GM12874 (cell line): ENCODE results near the gene CLIC3.

Source experiments
- CTCF ChIP-seq: IDR thresholded peaks from 2 replicates; pipeline ENCODE4 v1.5.1; 2011; ENCODE audit warnings: low read depth, mild to moderate bottlenecking, control low read depth, low read length, moderate library complexity; ENCODE audit not compliant: insufficient read depth

Gene CLIC3

GRCh38 chr9:136978865-136979544 is 17.4 kb downstream of the CLIC3 start:
- TF ChIP-seq CTCF, result no peak

- no peak for TF ChIP-seq CTCF
These were observed 18.1 kb downstream of the CLIC3 start for GRCh38 chr9:136978073-136978864.

DNA sequence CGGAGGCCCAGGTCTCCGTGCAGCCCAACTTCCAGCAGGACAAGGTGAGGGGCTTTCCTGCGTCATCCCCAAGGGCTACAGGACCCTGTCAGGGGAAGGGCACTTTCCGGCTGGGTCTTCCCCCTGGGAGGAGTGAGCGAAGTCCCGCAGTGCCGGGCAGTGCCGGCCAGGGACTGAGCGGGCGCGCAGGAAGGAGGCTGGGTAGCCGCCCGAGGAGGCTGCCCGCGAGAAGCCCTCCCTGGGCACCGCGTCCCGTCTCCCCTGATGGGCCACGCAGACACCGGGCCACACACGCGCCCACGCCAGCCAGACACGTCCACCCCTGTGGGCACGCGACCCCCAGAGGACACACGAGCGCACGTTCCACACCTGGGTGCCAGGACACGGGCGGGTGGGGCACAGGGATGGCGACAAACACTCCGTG is 18.7 kb downstream of the CLIC3 start:
- TF ChIP-seq CTCF, result no peak

DNA sequence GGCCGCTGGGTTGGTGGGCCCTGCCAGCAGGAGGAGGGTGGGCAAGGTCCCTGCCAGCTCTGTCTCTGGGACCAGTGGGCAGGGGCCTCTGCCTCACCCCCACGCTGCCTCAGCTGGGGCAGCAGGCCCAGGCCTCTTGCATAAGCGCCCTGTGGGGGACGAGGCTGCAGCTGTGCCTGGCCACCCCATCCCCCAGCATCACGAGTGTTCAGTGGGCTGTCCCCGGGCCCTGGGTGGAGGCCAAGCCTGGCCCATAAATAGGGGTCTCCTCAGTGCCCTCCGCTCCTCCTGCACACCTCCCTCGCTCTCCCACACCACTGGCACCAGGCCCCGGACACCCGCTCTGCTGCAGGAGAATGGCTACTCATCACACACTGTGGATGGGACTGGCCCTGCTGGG is 19.1 kb downstream of the CLIC3 start, which contains the start of gene PTGDS:
Gene PTGDS (plus strand): TSS at position 282 of the 400 bp plus-strand sequence. CDS start 75 bp downstream, at position 357.
- no peak for TF ChIP-seq CTCF

DNA sequence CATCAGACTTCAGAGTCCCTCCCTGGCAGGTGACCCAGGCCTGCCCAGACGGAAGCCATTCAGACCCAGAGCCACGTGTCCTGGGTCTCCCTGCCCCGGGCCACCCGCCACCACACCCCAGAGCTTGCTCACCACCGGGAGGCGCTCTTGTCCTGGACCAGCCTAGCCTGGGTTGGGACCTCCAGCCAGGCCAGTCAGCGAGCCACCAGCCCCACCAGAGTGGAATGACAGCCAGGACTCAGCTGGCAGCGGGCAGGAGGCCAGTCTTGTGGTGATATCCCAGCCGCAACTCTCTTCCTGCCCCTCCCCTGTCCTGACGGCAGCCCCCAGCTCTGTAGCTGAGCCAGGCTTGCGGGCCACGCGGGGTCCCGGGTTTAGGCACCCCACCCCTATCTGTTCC is 20.7 kb downstream of the CLIC3 start:
- peak; percentile 38 for TF ChIP-seq CTCF

- no peak for TF ChIP-seq CTCF
These were observed 21.4 kb downstream of the CLIC3 start for GRCh38 chr9:136974817-136975535.
